HG03025 (cell line): Measurements from ENCODE around the gene SMIM11.
"Not testable (repeated sequence)": the region's sequence is repeated elsewhere in the genome, so short reads cannot be mapped to it uniquely, and the experiment has no call there.

Experiments
- ATAC-seq: cut with Tn5 transposase; IDR thresholded peaks from one replicate; pipeline ENCODE4 v1.9.1; 2021; ENCODE audit warnings: mild to moderate bottlenecking, moderate library complexity; ENCODE audit not compliant: unreplicated experiment, low FRiP score

SMIM11 gene

GRCh38 chr21:34406676-34407075 lies 31.4 kb downstream of the SMIM11 start:
- not testable (repeated sequence) for ATAC-seq

GRCh38 chr21:34407294-34407693 lies 32.0 kb downstream of the SMIM11 start:
- ATAC-seq, result not testable (repeated sequence)

GRCh38 chr21:34417448-34418077 lies 42.3 kb downstream of the SMIM11 start:
- ATAC-seq, result not testable (repeated sequence)

- ATAC-seq, result not testable (repeated sequence)
Measured at GRCh38 chr21:34423805-34424204, 48.5 kb downstream of the SMIM11 start, which contains the start of gene SMIM34. SMIM34 (minus strand) TSS chr21:34423951; CDS start chr21:34423839, 112 bp downstream.

GRCh38 chr21:34427339-34427738 lies 52.0 kb downstream of the SMIM11 start:
- not testable (repeated sequence) for ATAC-seq

GRCh38 chr21:34428441-34428840 lies 53.1 kb downstream of the SMIM11 start:
- not testable (repeated sequence) for ATAC-seq

- ATAC-seq, result not testable (repeated sequence)
Measured at GRCh38 chr21:34429710-34430109, 54.4 kb downstream of the SMIM11 start.
